Erythroblast (primary cell): Measurements from ENCODE around the gene TRNAU1AP.
"Not testable (repeated sequence)": the region's sequence is repeated elsewhere in the genome, so short reads cannot be mapped to it uniquely, and the experiment has no call there.

Source experiments
- DNase-seq, 2 experiments: peaks; one replicate each; lab custom pipeline; 2025; lab: John Stamatoyannopoulos, UW
- GATA1 ChIP-seq: IDR thresholded peaks from 2 replicates; pipeline ENCODE4 v1.6.1; 2011; ENCODE audit warnings: low read depth, mild to moderate bottlenecking, control low read depth, low read length, moderate library complexity
- POLR2A ChIP-seq: IDR thresholded peaks from 2 replicates; pipeline ENCODE4 v1.6.1; 2011; ENCODE audit warnings: mild to moderate bottlenecking, low read length

Gene TRNAU1AP

DNA sequence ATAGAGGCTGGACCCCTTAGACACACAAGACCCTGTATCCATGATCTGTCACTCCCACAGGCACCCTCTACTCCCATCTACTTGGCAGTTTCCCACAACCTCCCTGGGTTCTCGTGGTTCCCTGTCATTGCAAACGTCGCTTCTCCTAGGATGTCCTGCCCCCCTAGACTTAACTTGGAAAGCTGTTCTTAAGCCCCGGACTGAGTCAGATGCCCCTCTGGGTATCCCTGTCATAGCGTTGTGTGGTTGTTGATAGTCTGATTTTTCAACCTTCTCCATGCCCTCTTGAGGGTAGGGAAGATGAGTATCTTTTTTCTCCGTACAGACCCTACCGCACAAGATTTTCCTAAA lies 35.3 kb upstream of the TRNAU1AP start:
- TF ChIP-seq GATA1 (no peak), POLR2A (no peak)
- no peak for DNase-seq

DNA sequence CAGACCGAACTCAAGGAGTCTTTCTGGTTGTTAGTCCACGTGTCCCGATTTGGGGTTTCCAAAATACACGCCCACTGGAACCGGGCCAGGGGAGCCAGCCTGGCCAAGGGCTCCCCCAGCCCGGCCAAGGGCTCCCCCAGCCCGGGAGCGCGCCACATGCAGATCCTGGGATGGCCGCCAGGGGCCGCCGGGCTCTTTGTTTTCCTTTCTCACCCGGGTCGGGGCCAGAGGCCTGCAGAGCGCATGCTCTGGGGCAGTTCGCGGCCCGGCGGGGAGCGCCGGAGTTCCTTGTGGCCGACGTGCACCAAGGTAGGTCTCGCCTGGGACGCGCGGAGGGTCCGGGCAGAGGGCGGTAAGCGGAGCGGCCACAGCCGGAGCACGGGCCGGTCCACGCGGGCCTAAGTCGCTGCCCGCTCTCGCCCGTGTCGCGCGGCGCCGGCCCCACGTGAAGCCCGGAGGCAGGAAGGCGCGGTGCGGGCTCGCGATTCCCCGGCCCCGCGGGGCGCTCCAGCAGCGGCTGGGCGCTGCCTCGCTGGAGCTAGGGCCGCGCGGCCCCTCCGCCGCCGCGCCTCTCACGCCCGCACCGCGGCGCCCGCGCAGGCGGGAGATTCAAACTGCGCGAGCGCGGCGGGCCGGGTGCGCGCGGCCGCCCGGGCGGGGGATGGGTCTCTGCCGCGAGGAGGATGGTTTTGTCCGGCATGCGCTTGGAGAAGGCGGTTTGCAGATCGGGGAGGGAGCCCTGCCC lies 34.7 kb upstream of the TRNAU1AP start:
- DNase-seq, result peak; percentile 91 to 94
- TF ChIP-seq POLR2A (peak; percentile 76), GATA1 (no peak)

DNA sequence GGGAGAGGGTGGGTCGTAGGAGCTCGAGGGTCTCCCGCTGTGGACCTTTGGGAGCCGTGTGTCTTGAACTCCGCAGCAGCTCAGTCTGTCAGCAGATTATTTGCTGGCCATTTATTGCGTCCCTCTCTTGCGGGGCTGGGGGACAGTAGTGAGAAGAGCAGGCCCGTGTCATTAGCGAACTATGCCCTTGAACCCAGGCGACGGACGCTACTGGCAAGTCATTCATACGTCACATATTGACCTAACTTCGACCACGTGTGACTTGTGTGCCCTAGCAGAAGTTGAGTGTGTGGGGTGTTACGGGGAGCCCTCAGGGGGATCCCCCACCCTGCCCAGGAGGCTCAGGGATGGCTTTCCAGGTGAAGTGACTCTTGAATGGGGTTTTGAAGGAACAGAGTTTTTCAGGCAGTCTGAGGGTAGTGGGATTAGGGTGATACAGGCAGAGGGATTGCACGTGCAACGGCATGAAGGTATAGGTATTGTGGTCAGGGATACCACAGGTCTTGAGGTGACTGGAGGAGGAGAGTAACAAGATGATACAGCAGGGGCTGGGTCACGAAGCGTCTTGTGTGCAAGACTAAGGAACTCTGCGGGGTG lies 34.0 kb upstream of the TRNAU1AP start:
- TF ChIP-seq POLR2A (no peak), GATA1 (no peak)
- peak in 1 of 2 experiments; percentile 85 for DNase-seq

DNA sequence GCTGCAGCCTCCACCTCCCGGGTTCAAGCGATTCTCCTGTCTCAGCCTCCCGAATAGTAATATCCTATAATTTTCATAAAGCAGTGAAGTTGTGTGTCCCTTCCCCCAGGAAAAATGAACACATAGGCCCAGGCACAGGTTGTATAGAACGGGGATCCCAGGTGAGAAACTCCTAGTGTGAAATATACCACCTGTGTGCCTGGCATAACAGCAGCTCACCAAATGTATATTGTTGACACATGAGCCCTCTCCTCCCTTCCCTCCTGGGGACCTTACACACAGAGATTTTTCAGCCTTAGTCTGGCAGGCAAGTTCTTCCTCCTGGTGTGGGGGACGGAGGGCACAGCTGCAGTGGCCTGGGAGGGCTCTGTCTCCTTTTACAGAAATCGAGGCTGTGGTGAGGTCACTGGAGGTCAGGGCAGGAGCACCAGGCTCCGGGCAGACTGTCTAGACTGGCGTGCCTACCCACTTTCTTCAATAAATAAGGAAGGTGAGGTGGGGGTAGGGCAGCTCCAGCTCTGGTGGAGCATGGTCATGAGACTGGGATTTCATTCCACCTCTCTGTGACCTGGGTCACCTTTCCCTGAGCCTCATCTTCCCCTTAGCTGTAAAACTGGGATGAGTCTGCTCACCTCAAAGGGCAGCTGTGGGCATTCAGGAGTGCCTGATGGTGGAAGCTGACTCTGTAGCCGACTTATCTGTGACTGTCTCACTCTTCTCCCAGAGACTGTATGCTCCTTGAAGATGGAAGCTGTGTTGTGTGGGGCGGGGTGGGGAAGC lies 32.7 kb upstream of the TRNAU1AP start:
- TF ChIP-seq POLR2A (no peak), GATA1 (no peak)

DNA sequence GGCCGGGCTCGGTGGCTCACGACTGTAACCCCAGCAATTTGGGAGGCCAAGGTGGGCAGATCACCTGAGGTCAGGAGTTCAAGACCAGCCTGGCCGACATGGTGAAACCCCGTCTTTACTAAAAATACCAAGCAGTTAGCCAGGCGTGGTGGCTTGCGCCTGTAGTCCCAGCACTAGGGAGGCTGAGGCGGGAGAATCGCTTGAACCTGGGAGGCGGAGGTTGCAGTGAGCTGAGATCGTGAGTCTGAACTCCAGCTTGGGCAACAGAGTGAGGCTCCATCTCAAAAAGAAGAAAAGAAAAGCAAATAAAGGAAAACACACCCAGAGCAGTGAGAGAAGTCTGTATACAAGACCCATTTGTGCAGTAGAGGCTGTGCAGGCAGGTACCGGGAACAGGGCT lies 32.1 kb upstream of the TRNAU1AP start:
- DNase-seq, result not testable (repeated sequence)

More for the DNA sequence above, 32.7 kb upstream of the TRNAU1AP start:
- no peak for DNase-seq

DNA sequence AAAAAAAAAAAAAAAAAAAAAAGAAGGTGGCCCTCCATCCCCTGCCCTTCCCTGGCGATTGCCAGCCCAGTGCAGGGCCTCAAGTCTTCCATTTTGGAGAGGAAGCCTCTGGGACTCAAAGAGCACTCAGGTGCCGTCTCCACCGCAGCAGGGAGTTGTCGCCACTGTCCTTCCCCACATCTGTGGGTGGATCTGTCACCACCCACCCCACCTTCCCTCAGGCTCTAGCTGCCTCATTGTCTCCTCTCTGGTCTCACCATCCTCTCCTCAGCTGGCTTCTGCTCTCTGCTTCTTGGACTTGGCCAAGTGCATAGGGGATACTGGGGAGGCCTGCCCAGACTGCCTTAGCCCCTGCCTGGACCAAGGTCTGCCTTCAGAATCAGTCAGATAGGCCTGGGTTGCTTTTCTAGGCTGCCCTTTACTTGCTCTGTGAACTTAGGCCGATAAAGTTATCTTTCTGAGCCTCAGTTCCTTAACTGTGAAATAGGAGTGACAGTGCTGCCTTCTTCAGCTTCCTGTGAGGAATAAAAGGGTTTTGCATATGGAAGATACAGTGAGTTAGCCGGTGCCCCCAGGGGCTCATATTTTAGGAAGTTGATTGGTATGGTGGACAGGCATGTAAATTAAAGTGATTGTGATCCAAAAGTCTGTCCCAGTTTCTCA lies 31.3 kb upstream of the TRNAU1AP start:
- peak in 1 of 2 experiments; percentile 29 for DNase-seq
- TF ChIP-seq GATA1, result no peak
- TF ChIP-seq POLR2A, result no peak

DNA sequence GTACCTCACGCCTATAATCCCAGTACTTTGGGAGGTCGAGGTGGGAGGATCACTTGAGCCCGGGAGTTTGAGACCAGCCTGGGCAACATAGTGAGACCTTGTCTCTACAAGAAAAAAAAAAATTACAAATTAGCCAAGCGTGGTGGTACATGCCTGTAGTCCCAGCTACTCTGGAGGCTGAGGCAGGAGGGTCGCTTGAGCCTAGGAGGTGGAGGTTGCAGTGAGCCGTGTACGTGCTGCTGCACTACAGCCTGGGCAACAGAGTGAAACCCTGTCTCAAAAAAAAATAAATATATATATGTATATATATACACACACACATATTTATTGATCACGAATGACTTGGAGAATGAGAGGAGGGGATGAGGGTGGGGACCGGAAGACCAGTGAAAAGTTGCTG lies 30.3 kb upstream of the TRNAU1AP start:
- not testable (repeated sequence) for DNase-seq

DNA sequence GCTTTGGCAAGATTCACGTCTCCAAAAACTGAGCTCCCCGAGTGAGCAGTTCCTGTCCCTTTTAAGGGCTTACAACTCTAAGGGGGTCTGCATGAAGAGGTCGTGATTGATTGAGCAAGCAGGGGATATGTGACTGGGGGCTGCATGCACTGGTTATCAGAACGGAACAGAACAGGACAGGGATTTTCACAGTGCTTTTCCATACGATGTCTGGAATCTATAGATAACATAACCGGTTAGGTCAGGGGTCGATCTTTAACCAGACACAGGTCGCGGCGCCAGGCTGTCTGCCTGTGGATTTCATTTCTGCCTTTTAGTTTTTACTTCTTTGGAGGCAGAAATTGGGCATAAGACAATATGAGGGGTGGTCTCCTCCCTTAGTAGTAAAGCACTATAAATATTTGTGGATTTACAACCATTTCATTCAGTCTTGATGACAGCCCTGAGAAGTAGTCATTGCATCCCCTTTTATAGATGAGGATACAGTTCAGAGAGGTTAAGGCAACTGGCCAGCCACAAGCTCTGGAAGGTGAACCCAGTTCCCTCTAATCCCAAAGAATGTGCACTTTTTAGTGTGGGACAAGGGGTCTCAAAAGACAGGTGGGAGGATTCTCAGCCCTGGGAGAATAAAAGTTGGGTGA lies 27.8 kb upstream of the TRNAU1AP start:
- peak in 1 of 2 experiments; percentile 29 for DNase-seq

DNA sequence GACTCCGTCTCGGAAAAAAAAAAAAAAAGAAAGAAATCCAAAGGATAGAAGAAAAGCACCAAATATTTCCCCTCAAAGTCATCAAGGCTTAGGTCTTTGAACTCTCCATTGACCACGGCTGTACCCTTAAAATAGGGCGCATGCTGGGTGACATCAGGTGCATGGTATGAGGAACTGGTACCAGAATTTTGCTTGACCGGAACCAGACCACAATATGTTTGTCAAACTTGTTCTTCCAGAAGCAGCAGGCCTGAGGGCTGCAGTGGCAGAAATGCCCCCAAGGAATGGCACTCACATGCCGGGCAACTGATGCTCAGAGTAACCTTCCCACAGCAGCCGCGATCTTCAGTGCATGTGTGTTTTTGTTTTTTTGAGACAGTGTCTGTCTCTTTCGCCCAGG lies 26.0 kb upstream of the TRNAU1AP start:
- no peak for DNase-seq
- TF ChIP-seq POLR2A (no peak), GATA1 (no peak)

DNA sequence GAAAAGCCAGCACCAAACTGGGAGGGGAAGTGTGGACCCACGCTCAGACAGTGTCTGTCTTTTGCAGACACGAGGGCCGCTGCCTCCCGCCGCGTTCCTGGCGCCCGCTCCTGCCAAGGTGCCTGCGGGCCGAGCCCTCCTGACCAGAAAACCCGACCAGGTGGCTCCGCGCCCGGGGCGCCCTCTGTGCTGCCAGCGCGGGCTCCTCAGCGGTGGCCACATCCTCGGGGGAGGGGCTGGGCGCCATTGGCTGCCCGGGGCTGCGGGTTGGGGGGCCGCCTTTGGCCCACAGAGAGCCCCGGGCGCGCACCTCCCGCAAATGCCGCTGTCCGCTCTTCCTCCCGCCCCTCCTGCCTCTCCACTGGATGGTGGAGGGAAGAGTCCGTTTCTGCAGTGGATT lies 22.4 kb upstream of the TRNAU1AP start:
- no peak for DNase-seq
- TF ChIP-seq GATA1, result no peak

DNA sequence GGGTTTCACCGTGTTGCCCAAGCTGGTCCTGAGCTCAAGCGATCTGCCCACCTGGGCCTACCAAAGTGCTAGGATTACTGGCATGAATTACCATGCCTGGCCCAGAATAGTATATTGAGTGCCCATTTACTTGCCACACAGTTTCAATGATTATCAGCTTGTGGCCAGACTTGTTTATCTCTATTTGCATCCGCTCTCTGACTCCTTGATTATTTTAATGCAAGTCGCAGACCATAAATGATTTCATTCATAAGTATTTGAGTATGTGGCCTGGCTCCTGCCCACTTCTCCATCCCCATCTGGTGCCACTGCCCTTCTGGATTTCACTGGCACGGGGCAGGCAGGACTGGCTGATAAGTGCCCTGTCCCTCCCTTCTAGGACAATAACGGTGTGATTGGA lies 18.2 kb upstream of the TRNAU1AP start:
- no peak for TF ChIP-seq POLR2A
- TF ChIP-seq GATA1, result no peak
- no peak for DNase-seq

DNA sequence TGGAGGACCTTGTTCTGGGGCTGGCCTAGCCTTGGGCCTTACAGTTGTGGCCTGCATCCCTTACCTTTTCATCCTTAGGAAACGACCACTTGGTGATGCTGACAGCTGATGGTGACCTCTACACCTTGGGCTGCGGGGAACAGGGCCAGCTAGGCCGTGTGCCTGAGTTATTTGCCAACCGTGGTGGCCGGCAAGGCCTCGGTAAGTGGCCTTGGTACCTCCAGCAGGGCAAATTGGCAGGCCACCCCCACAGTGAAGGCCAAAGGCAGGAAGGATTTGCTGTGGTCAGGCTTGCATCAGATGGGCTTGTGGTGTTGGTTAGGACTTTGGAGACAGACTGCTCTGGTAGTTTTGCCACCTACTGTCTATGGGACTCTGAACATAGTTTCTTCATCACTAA lies 17.7 kb upstream of the TRNAU1AP start:
- DNase-seq, result no peak
- TF ChIP-seq POLR2A, result no peak
- no peak for TF ChIP-seq GATA1

DNA sequence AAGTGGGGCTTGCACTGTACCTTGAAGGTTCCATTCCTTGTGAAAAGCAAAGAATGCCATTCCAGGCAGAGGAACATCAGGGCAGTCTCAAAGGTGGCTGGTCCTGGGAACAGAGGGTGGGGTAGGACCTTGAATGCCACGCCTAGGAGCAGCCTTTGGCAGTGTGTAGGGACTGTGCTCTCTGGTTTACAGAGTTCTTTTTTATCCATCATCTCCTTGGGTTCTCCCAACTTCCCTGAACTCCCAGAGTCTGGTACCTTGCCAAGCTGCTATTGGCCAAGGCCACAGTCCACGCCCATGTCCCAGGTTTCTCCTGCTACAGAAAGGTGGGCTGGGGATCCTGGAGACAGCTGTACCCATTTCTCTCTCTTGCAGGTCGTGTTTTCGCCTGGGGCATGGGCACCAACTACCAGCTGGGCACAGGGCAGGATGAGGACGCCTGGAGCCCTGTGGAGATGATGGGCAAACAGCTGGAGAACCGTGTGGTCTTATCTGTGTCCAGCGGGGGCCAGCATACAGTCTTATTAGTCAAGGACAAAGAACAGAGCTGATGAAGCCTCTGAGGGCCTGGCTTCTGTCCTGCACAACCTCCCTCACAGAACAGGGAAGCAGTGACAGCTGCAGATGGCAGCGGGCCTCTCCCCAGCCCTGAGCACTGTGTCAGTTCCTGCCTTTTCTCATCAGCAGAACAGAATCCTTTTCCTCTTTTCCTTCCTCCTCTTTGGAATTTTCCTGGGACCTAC lies 15.3 kb upstream of the TRNAU1AP start:
- DNase-seq, result no peak
- TF ChIP-seq POLR2A, result no peak
- TF ChIP-seq GATA1, result no peak

DNA sequence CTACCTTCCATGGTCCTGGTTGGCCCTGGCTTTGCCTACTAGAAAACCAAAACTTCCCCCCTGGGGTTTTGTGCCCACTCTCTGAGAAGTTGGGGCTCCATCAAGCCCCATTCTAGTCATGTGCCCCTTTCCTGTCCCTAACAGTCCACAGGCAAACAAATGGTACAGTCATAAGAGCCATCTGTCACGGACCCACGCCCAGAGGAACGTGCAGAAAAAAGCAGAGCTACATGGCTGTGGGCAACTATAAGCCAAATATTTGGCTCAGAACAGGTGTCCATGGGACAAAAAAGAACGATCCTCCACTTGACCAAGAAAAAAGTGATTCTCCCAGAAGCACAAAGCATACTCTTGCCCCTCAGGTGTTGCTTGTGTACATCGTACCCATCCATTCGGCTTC lies 14.6 kb upstream of the TRNAU1AP start:
- TF ChIP-seq GATA1, result no peak
- TF ChIP-seq POLR2A, result no peak
- DNase-seq, result no peak
